HepG2 (cell line): ENCODE data around the gene TMEM31. TPM values are rescaled to one million over a fixed set of nuclear protein-coding genes. Genes with fewer than 3 reads are reported as not detected.

Source experiments
- ATAC-seq: fragments of 200-7000 bp; cut with Tn5 transposase; 3 replicates; pipeline ENCODE4 v1.9.1; 2020; ENCODE audit warnings: mild to moderate bottlenecking, moderate library complexity
- BruUV-seq: library from RNA; stranded (reverse); fragments of 400-500 nt; replicated peaks from 2 replicates; lab custom pipeline; 2021; lab: Mats Ljungman, UMichigan
- CTCF ChIA-PET: fragments of 300-600 bp; formaldehyde crosslinking; extraction: SDS; loops from one replicate; lab custom pipeline; 2021; ENCODE audit warnings: low total read pairs, inconsistent platforms, low intra/inter-chr PET ratio; lab: Yijun Ruan, JAX
- POLR2A ChIA-PET: fragments of 350-600 bp; sonication (Branson Sonifier 250); formaldehyde crosslinking; loops from one replicate; lab custom pipeline; 2020; ENCODE audit warnings: antibody characterized with exemption, inconsistent platforms; lab: Yijun Ruan, JAX
- DNase-seq: peaks from one replicate; pipeline ENCODE4 v3.0.0-alpha.2; 2015; ENCODE audit warnings: low spot score
- FAIRE-seq: peaks from 3 replicates; lab custom pipeline; 2011; peaks lifted over from hg19 to GRCh38; lab: Jason Lieb, UNC
- H2AFZ ChIP-seq: one replicate; pipeline ENCODE4 v1.6.1; 2011; ENCODE audit warnings: low read length, inconsistent platforms
- H3K27ac ChIP-seq: fragments of 300-600 bp; 3 replicates; pipeline ENCODE4 v1.8.0; 2011; ENCODE audit warnings: mixed run types, mild to moderate bottlenecking, mixed read lengths, low read length, inconsistent platforms; ENCODE audit not compliant: insufficient read depth; ENCODE audit errors: extremely low read length
- H3K27me3 ChIP-seq, 2 experiments: fragments of 200-600 bp in 1 of 2; 2 replicates in 1 of 2; 3 replicates in 1 of 2; pipeline versions ENCODE4 v1.6.0 to v1.8.0; 2011; ENCODE audit warnings: low read length in 2 of 2, mild to moderate bottlenecking in 2 of 2, moderate library complexity in 2 of 2, inconsistent platforms in 1 of 2; ENCODE audit not compliant: insufficient read depth in 2 of 2, control insufficient read depth in 1 of 2
- H3K36me3 ChIP-seq, 2 experiments: fragments of 200-600 bp in 1 of 2; replicated peaks in 1 of 2; 2 replicates in 1 of 2; 3 replicates in 1 of 2; pipeline versions ENCODE4 v1.5.1 to v1.8.0; 2011; ENCODE audit warnings: low read length in 2 of 2, inconsistent platforms in 1 of 2; ENCODE audit not compliant: insufficient read depth in 2 of 2, control insufficient read depth in 1 of 2
- H3K4me1 ChIP-seq: 2 replicates; pipeline ENCODE4 v1.5.1; 2012; ENCODE audit warnings: low read length, inconsistent platforms; ENCODE audit not compliant: insufficient read depth
- H3K4me2 ChIP-seq: 2 replicates; pipeline ENCODE4 v1.6.0; 2011; ENCODE audit warnings: low read depth, low read length, inconsistent platforms
- H3K4me3 ChIP-seq, 3 experiments: fragments of 200-600 bp in 1 of 3; sonication (generic), shearing (Covaris generic) in 1 of 3; replicated peaks in 1 of 3; 2 replicates each; pipeline ENCODE4 v1.5.1; 2011 to 2016; ENCODE audit warnings: low read length in 3 of 3, inconsistent platforms in 2 of 3, low read depth in 2 of 3, mild to moderate bottlenecking in 2 of 3, control low read depth in 1 of 3, mixed read lengths in 1 of 3; ENCODE audit not compliant: insufficient read depth in 1 of 3
- H3K79me2 ChIP-seq: one replicate; pipeline ENCODE4 v1.6.1; 2011; ENCODE audit warnings: low read length, inconsistent platforms; ENCODE audit not compliant: insufficient read depth
- H3K9ac ChIP-seq: 2 replicates; pipeline ENCODE4 v1.6.0; 2011; ENCODE audit warnings: mild to moderate bottlenecking, low read depth, low read length, inconsistent platforms; ENCODE audit not compliant: insufficient read depth
- H3K9me3 ChIP-seq: 2 replicates; pipeline ENCODE4 v1.5.1; 2012; ENCODE audit warnings: mild to moderate bottlenecking, low read length
- H4K20me1 ChIP-seq: 2 replicates; pipeline ENCODE4 v1.6.0; 2011; ENCODE audit warnings: inconsistent platforms, mild to moderate bottlenecking, low read length, moderate library complexity; ENCODE audit not compliant: insufficient read depth
- AKAP8 ChIP-seq: sonication (generic); formaldehyde crosslinking; IDR thresholded peaks from 2 replicates; pipeline ENCODE4 v1.5.1; 2020; ENCODE audit warnings: mild to moderate bottlenecking, missing genetic modification reagents
- ATF7-NPFF ChIP-seq: sonication (generic); formaldehyde crosslinking; IDR thresholded peaks from 2 replicates; pipeline ENCODE4 v1.8.1; 2023; ENCODE audit warnings: mild to moderate bottlenecking, low read depth, missing genetic modification reagents, moderate library complexity
- CBX2 ChIP-seq, 2 experiments: fragments of 200-600 bp in 1 of 2; sonication (generic); formaldehyde crosslinking in 1 of 2; IDR thresholded peaks; 2 replicates each; pipeline versions ENCODE4 v1.7.0 to v1.8.1; 2018 to 2022; ENCODE audit warnings: low read depth in 2 of 2, low read length in 1 of 2, mild to moderate bottlenecking in 1 of 2, missing genetic modification reagents in 1 of 2
- HNRNPK ChIP-seq: fragments of 200-400 bp; formaldehyde crosslinking; IDR thresholded peaks from 2 replicates; pipeline ENCODE4 v1.6.1; 2018; ENCODE audit warnings: low read length, low read depth, moderate library complexity, mild to moderate bottlenecking; ENCODE audit not compliant: poor library complexity, severe bottlenecking
- MEF2D ChIP-seq: sonication (generic); formaldehyde crosslinking; IDR thresholded peaks from 2 replicates; pipeline ENCODE4 v1.5.1; 2020; ENCODE audit warnings: mild to moderate bottlenecking, missing genetic modification reagents
- NR2F6 ChIP-seq, 2 experiments: IDR thresholded peaks; 2 replicates each; pipeline ENCODE4 v1.6.1; 2016; ENCODE audit warnings: antibody characterized with exemption in 1 of 2, mild to moderate bottlenecking in 1 of 2
- YY1 ChIP-seq: IDR thresholded peaks from 2 replicates; pipeline ENCODE4 v1.6.1; 2011; ENCODE audit warnings: low read length, low read depth, moderate library complexity, mild to moderate bottlenecking; ENCODE audit not compliant: insufficient read depth, insufficient replicate concordance
- ZIK1 ChIP-seq: sonication (generic); formaldehyde crosslinking; IDR thresholded peaks from 2 replicates; pipeline ENCODE4 v1.5.0; 2020; ENCODE audit warnings: mild to moderate bottlenecking, low read depth, missing genetic modification reagents, borderline replicate concordance
- ZNF276 ChIP-seq: sonication (generic); formaldehyde crosslinking; IDR thresholded peaks from 2 replicates; pipeline ENCODE4 v1.4.0; 2020; ENCODE audit warnings: mild to moderate bottlenecking, low read depth, missing genetic modification reagents
- ZNF616 ChIP-seq: sonication (generic); formaldehyde crosslinking; IDR thresholded peaks from 2 replicates; pipeline ENCODE4 v1.5.0; 2020; ENCODE audit warnings: low read depth, mild to moderate bottlenecking, missing genetic modification reagents
- ZNF619 ChIP-seq: sonication (generic); formaldehyde crosslinking; IDR thresholded peaks from 2 replicates; pipeline ENCODE4 v1.4.0; 2020; ENCODE audit warnings: mild to moderate bottlenecking, missing genetic modification reagents
- WGBS: methylation state at CpG from one replicate; pipeline ENCODE4 v1.1.6; 2017; ENCODE audit warnings: low lambda C conversion rate; 5-methylcytosine and 5-hydroxymethylcytosine counted together
- in situ Hi-C: cut with HindIII; loops from 2 replicates; pipeline ENCODE4 v1.10.0; 2017; ENCODE audit warnings: low pct_unique_long_range_greater_than_20kb; ENCODE audit not compliant: extremely low pct_ligation_motif_present
- intact Hi-C: fragments of 100-400 bp; cut with micrococcal nuclease; formaldehyde crosslinking; loops from one replicate; pipeline ENCODE4 v1.10.0; 2022; ENCODE audit not compliant: unreplicated experiment
- polyA plus RNA-seq, 8 experiments: library from polyadenylated mRNA; depleted of rRNA in 3 of 8; stranded (reverse) in 7 of 8; unstranded in 1 of 8; fragments of >200 nt; fragmentation: Illumina TruSeq in 4 of 8; extraction: Trizol in 4 of 8; gene quantifications; 2 replicates each; pipeline versions ENCODE4 v1.2.1 to v1.2.3, GENCODE V29; 2011 to 2016; ENCODE audit warnings: low read depth in 4 of 8, missing spikeins in 1 of 8, mixed read lengths in 1 of 8; ENCODE audit not compliant: insufficient read depth in 1 of 8
- total RNA-seq, 5 experiments: library from RNA; depleted of rRNA; stranded (reverse); fragments of >200 nt; fragmentation: Illumina TruSeq; extraction: Trizol; gene quantifications; 2 replicates each; pipeline ENCODE4 v1.2.3, GENCODE V29; 2016; ENCODE audit warnings: low read depth in 1 of 5
- TF ChIP-seq, protein P1 (sequence below): sonication (generic); formaldehyde crosslinking; IDR thresholded peaks from 2 replicates; pipeline ENCODE4 v1.5.0; 2020; ENCODE audit warnings: mild to moderate bottlenecking, missing genetic modification reagents, borderline replicate concordance

Gene TMEM31
- total and polyA plus RNA-seq, 2 of the 13 experiments (the other 11 are each of a cell fraction or from before 2014, with no cell fraction given), result 0.16 TPM; not detected in 1

- ATAC-seq (no peak), DNase-seq (no peak), FAIRE-seq (no peak)
- H3K79me2 ChIP-seq, result no peaks in the 10 kb centered on the region
- TF ChIP-seq ZIK1 (CRISPR knock-in tag) (no peak), ZNF619 (CRISPR knock-in tag) (no peak), HNRNPK (no peak), NR2F6 (IDR thresholded peaks at IDR 0.05) (no peak), NR2F6 (CRISPR knock-in tag; IDR thresholded peaks at IDR 0.05) (no peak), YY1 (no peak), CBX2 (IDR thresholded peaks at IDR 0.05; ENCODE audit: low read depth, low read length) (no peak), CBX2 (CRISPR knock-in tag; IDR thresholded peaks at IDR 0.05; ENCODE audit: low read depth) (no peak), AKAP8 (CRISPR knock-in tag) (no peak), ATF7-NPFF (no peak), ZNF276 (CRISPR knock-in tag) (no peak), ZNF616 (no peak), MEF2D (CRISPR knock-in tag) (no peak)
- TF ChIP-seq, protein P1, sequence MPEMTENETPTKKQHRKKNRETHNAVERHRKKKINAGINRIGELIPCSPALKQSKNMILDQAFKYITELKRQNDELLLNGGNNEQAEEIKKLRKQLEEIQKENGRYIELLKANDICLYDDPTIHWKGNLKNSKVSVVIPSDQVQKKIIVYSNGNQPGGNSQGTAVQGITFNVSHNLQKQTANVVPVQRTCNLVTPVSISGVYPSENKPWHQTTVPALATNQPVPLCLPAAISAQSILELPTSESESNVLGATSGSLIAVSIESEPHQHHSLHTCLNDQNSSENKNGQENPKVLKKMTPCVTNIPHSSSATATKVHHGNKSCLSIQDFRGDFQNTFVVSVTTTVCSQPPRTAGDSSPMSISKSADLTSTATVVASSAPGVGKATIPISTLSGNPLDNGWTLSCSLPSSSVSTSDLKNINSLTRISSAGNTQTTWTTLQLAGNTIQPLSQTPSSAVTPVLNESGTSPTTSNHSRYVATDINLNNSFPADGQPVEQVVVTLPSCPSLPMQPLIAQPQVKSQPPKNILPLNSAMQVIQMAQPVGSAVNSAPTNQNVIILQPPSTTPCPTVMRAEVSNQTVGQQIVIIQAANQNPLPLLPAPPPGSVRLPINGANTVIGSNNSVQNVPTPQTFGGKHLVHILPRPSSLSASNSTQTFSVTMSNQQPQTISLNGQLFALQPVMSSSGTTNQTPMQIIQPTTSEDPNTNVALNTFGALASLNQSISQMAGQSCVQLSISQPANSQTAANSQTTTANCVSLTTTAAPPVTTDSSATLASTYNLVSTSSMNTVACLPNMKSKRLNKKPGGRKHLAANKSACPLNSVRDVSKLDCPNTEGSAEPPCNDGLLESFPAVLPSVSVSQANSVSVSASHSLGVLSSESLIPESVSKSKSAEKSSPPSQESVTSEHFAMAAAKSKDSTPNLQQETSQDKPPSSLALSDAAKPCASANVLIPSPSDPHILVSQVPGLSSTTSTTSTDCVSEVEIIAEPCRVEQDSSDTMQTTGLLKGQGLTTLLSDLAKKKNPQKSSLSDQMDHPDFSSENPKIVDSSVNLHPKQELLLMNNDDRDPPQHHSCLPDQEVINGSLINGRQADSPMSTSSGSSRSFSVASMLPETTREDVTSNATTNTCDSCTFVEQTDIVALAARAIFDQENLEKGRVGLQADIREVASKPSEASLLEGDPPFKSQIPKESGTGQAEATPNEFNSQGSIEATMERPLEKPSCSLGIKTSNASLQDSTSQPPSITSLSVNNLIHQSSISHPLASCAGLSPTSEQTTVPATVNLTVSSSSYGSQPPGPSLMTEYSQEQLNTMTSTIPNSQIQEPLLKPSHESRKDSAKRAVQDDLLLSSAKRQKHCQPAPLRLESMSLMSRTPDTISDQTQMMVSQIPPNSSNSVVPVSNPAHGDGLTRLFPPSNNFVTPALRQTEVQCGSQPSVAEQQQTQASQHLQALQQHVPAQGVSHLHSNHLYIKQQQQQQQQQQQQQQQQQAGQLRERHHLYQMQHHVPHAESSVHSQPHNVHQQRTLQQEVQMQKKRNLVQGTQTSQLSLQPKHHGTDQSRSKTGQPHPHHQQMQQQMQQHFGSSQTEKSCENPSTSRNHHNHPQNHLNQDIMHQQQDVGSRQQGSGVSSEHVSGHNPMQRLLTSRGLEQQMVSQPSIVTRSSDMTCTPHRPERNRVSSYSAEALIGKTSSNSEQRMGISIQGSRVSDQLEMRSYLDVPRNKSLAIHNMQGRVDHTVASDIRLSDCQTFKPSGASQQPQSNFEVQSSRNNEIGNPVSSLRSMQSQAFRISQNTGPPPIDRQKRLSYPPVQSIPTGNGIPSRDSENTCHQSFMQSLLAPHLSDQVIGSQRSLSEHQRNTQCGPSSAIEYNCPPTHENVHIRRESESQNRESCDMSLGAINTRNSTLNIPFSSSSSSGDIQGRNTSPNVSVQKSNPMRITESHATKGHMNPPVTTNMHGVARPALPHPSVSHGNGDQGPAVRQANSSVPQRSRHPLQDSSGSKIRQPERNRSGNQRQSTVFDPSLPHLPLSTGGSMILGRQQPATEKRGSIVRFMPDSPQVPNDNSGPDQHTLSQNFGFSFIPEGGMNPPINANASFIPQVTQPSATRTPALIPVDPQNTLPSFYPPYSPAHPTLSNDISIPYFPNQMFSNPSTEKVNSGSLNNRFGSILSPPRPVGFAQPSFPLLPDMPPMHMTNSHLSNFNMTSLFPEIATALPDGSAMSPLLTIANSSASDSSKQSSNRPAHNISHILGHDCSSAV (CRISPR knock-in tag), result no peak
- H3K4me2 ChIP-seq, result no peak overlapping the region
- BruUV-seq, result no TSS peak
- H3K27ac ChIP-seq, result no peak overlapping the region
- CTCF ChIA-PET, result no interaction called here
- no peak overlapping the region for H2AFZ ChIP-seq
- no peaks in the 10 kb centered on the region for H3K9me3 ChIP-seq
- H3K36me3 ChIP-seq, result no peaks in the 10 kb centered on the region
- POLR2A ChIA-PET, result no interaction called here
- intact Hi-C loops (no loop called here), in situ Hi-C loops (no loop called here)
- H3K4me1 ChIP-seq, result no peaks in the 10 kb centered on the region
- H3K4me3 ChIP-seq, result no peak overlapping the region
- H4K20me1 ChIP-seq, result no peaks in the 10 kb centered on the region
- H3K9ac ChIP-seq, result no peak overlapping the region
- H3K27me3 ChIP-seq, result no peaks in the 10 kb centered on the region
- 0% methylated on average over 2 of the region's 2 CpGs for WGBS
Observed at GRCh38 chrX:103716962-103717361, 6.3 kb downstream of the TMEM31 start.
